Ascending aorta (tissue), 2 donors: Measurements from ENCODE around the gene COL9A1. TPM values are rescaled to one million over a fixed set of nuclear protein-coding genes. Genes with fewer than 3 reads are reported as not detected.

Experiments used
- DNase-seq, 2 donors: peaks; one replicate each; pipeline ENCODE4 v3.0.0-alpha.2; 2019; ENCODE audit warnings: low spot score in 2 of 2
- H3K27ac ChIP-seq, 2 donors: fragments of 200-600 bp; sonication (generic); one replicate each; pipeline ENCODE4 v1.5.1; 2016 to 2017; ENCODE audit warnings: mild to moderate bottlenecking in 1 of 2
- H3K27me3 ChIP-seq: fragments of 200-600 bp; sonication (generic); one replicate; pipeline ENCODE4 v1.5.1; 2017
- H3K36me3 ChIP-seq, 2 donors: fragments of 200-600 bp; sonication (generic); one replicate each; pipeline ENCODE4 v1.5.1; 2016
- H3K4me1 ChIP-seq, 2 donors: fragments of 200-600 bp; sonication (generic); one replicate each; pipeline ENCODE4 v1.5.1; 2016 to 2017; ENCODE audit warnings: mild to moderate bottlenecking in 1 of 2
- H3K4me3 ChIP-seq, 2 donors: fragments of 200-600 bp; sonication (generic); one replicate each; pipeline ENCODE4 v1.5.1; 2016 to 2017; ENCODE audit warnings: mild to moderate bottlenecking in 1 of 2
- H3K9me3 ChIP-seq, 2 donors: fragments of 200-600 bp; sonication (generic); one replicate each; pipeline ENCODE4 v1.5.1; 2016
- CTCF ChIP-seq, 3 experiments: fragments of 200-600 bp in 2 of 3; fragments of 450-650 bp in 1 of 3; sonication (generic) in 2 of 3; IDR thresholded peaks; one replicate each; pipeline ENCODE4 v1.5.1; 2016 to 2019; ENCODE audit warnings: antibody characterized with exemption in 3 of 3, mild to moderate bottlenecking in 1 of 3, moderate library complexity in 1 of 3
- intact Hi-C: fragments of 100-400 bp; cut with DNase I; formaldehyde crosslinking; loops from one replicate; pipeline ENCODE4 v1.15.1; 2023
- total RNA-seq: library from RNA; depleted of rRNA; stranded (reverse); fragments of >200 nt; gene quantifications from one replicate; pipeline ENCODE4 v1.1.0, GENCODE V29; 2016

Gene COL9A1
- total RNA-seq, 1 donor from 2014 or later, result 0.21 TPM

- Histone ChIP-seq H3K4me1 (no peaks in the 10 kb centered on the region), H3K9me3 (no peaks in the 10 kb centered on the region), H3K27me3 (no peaks in the 10 kb centered on the region), H3K36me3 (no peaks in the 10 kb centered on the region), H3K4me3 (no peak overlapping the region), H3K27ac (no peak overlapping the region)
- no peak for TF ChIP-seq CTCF (IDR thresholded peaks at IDR 0.05)
- DNase-seq, result no peak
- intact Hi-C loops, result no loop called here
Observed at GRCh38 chr6:70194421-70194820, 108.5 kb downstream of the COL9A1 start.

GRCh38 chr6:70188202-70188601 lies 114.7 kb downstream of the COL9A1 start:
- intact Hi-C loops, result no loop called here
- no peaks in the 10 kb centered on the region for H3K27me3 ChIP-seq
- no peaks in the 10 kb centered on the region for H3K9me3 ChIP-seq
- no peaks in the 10 kb centered on the region for H3K36me3 ChIP-seq
- no peak overlapping the region for H3K4me3 ChIP-seq
- no peak overlapping the region for H3K27ac ChIP-seq
- TF ChIP-seq CTCF (IDR thresholded peaks at IDR 0.05), result no peak
- DNase-seq, result no peak
- no peaks in the 10 kb centered on the region for H3K4me1 ChIP-seq

GRCh38 chr6:70186461-70186860 lies 116.4 kb downstream of the COL9A1 start:
- no peak for DNase-seq
- H3K4me1 ChIP-seq, result no peaks in the 10 kb centered on the region
- H3K9me3 ChIP-seq, result no peaks in the 10 kb centered on the region
- H3K36me3 ChIP-seq, result no peaks in the 10 kb centered on the region
- intact Hi-C loops, result no loop called here
- no peak for TF ChIP-seq CTCF (IDR thresholded peaks at IDR 0.05)
- H3K27me3 ChIP-seq, result no peaks in the 10 kb centered on the region
- no peak overlapping the region for H3K27ac ChIP-seq
- no peak overlapping the region for H3K4me3 ChIP-seq

- Histone ChIP-seq H3K27ac (no peak overlapping the region), H3K27me3 (no peaks in the 10 kb centered on the region), H3K4me3 (no peak overlapping the region), H3K9me3 (no peaks in the 10 kb centered on the region), H3K4me1 (no peaks in the 10 kb centered on the region), H3K36me3 (no peaks in the 10 kb centered on the region)
- intact Hi-C loops, result no loop called here
- TF ChIP-seq CTCF (IDR thresholded peaks at IDR 0.05), result no peak
- no peak for DNase-seq
Observed at GRCh38 chr6:70184723-70185122, 118.2 kb downstream of the COL9A1 start.

- Histone ChIP-seq H3K36me3 (no peaks in the 10 kb centered on the region), H3K4me1 (no peaks in the 10 kb centered on the region), H3K27ac (no peak overlapping the region), H3K4me3 (no peak overlapping the region), H3K27me3 (no peaks in the 10 kb centered on the region), H3K9me3 (no peaks in the 10 kb centered on the region)
- DNase-seq, result no peak
- intact Hi-C loops, result no loop called here
- TF ChIP-seq CTCF (IDR thresholded peaks at IDR 0.05), result no peak
Observed at GRCh38 chr6:70183538-70183937, 119.3 kb downstream of the COL9A1 start.

GRCh38 chr6:70180901-70181599 lies 121.8 kb downstream of the COL9A1 start:
- Histone ChIP-seq H3K4me1 (no peaks in the 10 kb centered on the region), H3K27me3 (no peaks in the 10 kb centered on the region), H3K36me3 (no peaks in the 10 kb centered on the region), H3K27ac (no peak overlapping the region), H3K4me3 (no peak overlapping the region), H3K9me3 (no peaks in the 10 kb centered on the region)
- no peak for TF ChIP-seq CTCF (IDR thresholded peaks at IDR 0.05)
- no peak for DNase-seq
- intact Hi-C loops, result no loop called here
